Osteocyte (in vitro differentiated cells): Measurements from ENCODE around the gene FNDC3B. TPM values are rescaled to one million over a fixed set of nuclear protein-coding genes. Genes with fewer than 3 reads are reported as not detected.

Source experiments
- DNase-seq: peaks from one replicate; pipeline ENCODE4 v3.0.0; 2021; ENCODE audit warnings: mixed read lengths; ENCODE audit not compliant: unreplicated experiment; ENCODE audit errors: extremely low spot score
- H3K27ac Mint-ChIP-seq: one replicate; pipeline ENCODE4 v1.8.0; 2021; ENCODE audit warnings: mild to moderate bottlenecking, mixed read lengths; ENCODE audit not compliant: unreplicated experiment
- H3K27me3 Mint-ChIP-seq: one replicate; pipeline ENCODE4 v1.8.0; 2021; ENCODE audit warnings: mixed read lengths; ENCODE audit not compliant: unreplicated experiment
- H3K36me3 Mint-ChIP-seq: one replicate; pipeline ENCODE4 v1.8.0; 2021; ENCODE audit warnings: mixed read lengths; ENCODE audit not compliant: unreplicated experiment
- H3K4me1 Mint-ChIP-seq: one replicate; pipeline ENCODE4 v1.8.0; 2021; ENCODE audit warnings: mixed read lengths; ENCODE audit not compliant: unreplicated experiment
- H3K4me3 Mint-ChIP-seq: one replicate; pipeline ENCODE4 v1.8.0; 2021; ENCODE audit warnings: mild to moderate bottlenecking, moderate library complexity, mixed read lengths; ENCODE audit not compliant: unreplicated experiment
- H3K9me3 Mint-ChIP-seq: one replicate; pipeline ENCODE4 v1.8.0; 2021; ENCODE audit warnings: mixed read lengths; ENCODE audit not compliant: unreplicated experiment
- CTCF ChIP-seq: fragments of 200-600 bp; sonication (generic); IDR thresholded peaks from 2 replicates; pipeline ENCODE4 v1.5.0; 2021; ENCODE audit warnings: antibody characterized with exemption, mild to moderate bottlenecking, moderate library complexity
- total RNA-seq: library from RNA; stranded (reverse); gene quantifications from 2 replicates; pipeline ENCODE4 v1.2.1, GENCODE V29; 2021

FNDC3B gene
- total RNA-seq, 1 donor from 2014 or later: 240 TPM

GRCh38 chr3:172334671-172335207, 295.4 kb downstream of the FNDC3B start:
- Mint-ChIP-seq H3K36me3 (peaks cover 47% of the 10 kb centered on the region), H3K27ac (no peak overlapping the region), H3K27me3 (no peaks in the 10 kb centered on the region), H3K9me3 (no peaks in the 10 kb centered on the region), H3K4me3 (no peak overlapping the region), H3K4me1 (peaks cover 6% of the 10 kb centered on the region)
- DNase-seq: no peak
- TF ChIP-seq CTCF: no peak

- Mint-ChIP-seq H3K4me1 (no peaks in the 10 kb centered on the region), H3K27me3 (no peaks in the 10 kb centered on the region), H3K27ac (peak overlapping the region; percentile 41), H3K9me3 (no peaks in the 10 kb centered on the region), H3K4me3 (no peak overlapping the region), H3K36me3 (peaks cover 42% of the 10 kb centered on the region)
- DNase-seq: no peak
- no peak for TF ChIP-seq CTCF
Observed at GRCh38 chr3:172339892-172340291, 300.5 kb downstream of the FNDC3B start.

DNA sequence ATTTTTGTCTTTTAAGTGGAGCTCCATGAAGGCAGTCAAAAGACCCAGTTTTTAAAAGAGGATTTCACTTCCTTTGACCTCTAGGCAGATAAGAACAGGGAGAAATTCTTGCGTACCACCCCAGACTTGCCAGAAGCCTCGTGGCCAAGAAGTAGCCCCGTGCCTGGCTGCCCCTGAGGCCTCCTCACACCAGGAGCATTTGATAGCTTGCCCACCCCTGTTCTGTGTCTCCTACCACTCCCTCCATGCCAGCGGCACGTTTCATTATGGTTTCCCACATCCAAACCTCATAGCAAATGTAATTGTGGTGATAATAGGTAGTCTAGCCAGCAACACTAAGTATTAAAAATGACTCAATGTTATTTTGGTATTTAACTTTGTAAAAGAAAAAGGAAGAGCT, 301.2 kb downstream of the FNDC3B start:
- TF ChIP-seq CTCF: no peak
- H3K27ac Mint-ChIP-seq: no peak overlapping the region
- H3K27me3 Mint-ChIP-seq: no peaks in the 10 kb centered on the region
- peaks cover 45% of the 10 kb centered on the region for H3K36me3 Mint-ChIP-seq
- H3K9me3 Mint-ChIP-seq: no peaks in the 10 kb centered on the region
- no peaks in the 10 kb centered on the region for H3K4me1 Mint-ChIP-seq
- DNase-seq: no peak
- H3K4me3 Mint-ChIP-seq: no peak overlapping the region

GRCh38 chr3:172341482-172342059, 302.2 kb downstream of the FNDC3B start:
- TF ChIP-seq CTCF: peak; percentile 77
- no peak overlapping the region for H3K4me3 Mint-ChIP-seq
- H3K9me3 Mint-ChIP-seq: no peaks in the 10 kb centered on the region
- no peak overlapping the region for H3K27ac Mint-ChIP-seq
- no peaks in the 10 kb centered on the region for H3K4me1 Mint-ChIP-seq
- DNase-seq: no peak
- H3K36me3 Mint-ChIP-seq: peaks cover 50% of the 10 kb centered on the region
- no peaks in the 10 kb centered on the region for H3K27me3 Mint-ChIP-seq

DNA sequence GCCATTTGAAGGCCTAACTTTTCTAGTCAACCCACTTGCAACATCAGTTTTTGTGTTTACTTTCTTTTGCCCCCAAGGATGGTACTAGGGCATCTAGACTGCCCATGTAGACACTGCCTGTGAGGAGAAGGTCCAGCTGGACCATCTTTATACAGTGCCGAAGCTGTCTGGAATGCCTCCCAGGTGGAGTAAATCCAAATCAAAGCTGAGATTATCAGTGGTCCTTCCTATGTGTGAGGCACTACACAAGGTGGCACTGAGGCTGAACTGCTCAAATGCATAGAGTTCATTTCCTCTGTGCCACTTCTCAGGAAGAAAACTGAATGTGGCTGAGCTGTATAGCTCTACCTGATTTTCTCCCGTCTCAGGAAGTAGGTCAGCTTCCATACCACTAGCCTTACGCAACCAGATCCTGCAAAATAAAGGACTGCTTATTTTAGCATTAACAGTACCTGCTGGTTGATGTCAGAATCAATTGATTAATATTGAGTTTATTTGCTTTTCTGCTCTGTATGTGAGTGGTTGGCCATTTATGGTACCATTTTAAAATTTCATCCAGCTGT, 302.8 kb downstream of the FNDC3B start:
- H3K4me1 Mint-ChIP-seq: no peaks in the 10 kb centered on the region
- H3K27me3 Mint-ChIP-seq: no peaks in the 10 kb centered on the region
- H3K27ac Mint-ChIP-seq: no peak overlapping the region
- H3K36me3 Mint-ChIP-seq: peaks cover 51% of the 10 kb centered on the region
- TF ChIP-seq CTCF: no peak
- no peak for DNase-seq
- no peak overlapping the region for H3K4me3 Mint-ChIP-seq
- H3K9me3 Mint-ChIP-seq: no peaks in the 10 kb centered on the region
